Neutrophil (primary cell): ENCODE measurements around the gene ZC3H10.

Experiments
- H3K27ac ChIP-seq: fragments of 200-600 bp; sonication (generic); 2 replicates; pipeline ENCODE4 v1.5.1; 2016; ENCODE audit warnings: mild to moderate bottlenecking, moderate library complexity
- H3K27me3 ChIP-seq: fragments of 200-600 bp; sonication (generic); 2 replicates; pipeline ENCODE4 v1.6.0; 2016; ENCODE audit warnings: mild to moderate bottlenecking
- H3K36me3 ChIP-seq: fragments of 200-600 bp; sonication (generic); 2 replicates; pipeline ENCODE4 v1.5.1; 2017
- H3K4me1 ChIP-seq, 2 experiments: fragments of 200-600 bp in 1 of 2; sonication (generic) in 1 of 2; 1 replicate in 1 of 2; 2 replicates in 1 of 2; pipeline versions ENCODE4 v1.5.1 to v1.6.1; 2013 to 2016; ENCODE audit warnings: low read depth in 1 of 2, low read length in 1 of 2, mild to moderate bottlenecking in 1 of 2, moderate library complexity in 1 of 2; ENCODE audit not compliant: control insufficient read depth in 1 of 2, insufficient read depth in 1 of 2
- H3K4me3 ChIP-seq, 2 experiments: fragments of 200-600 bp in 1 of 2; sonication (generic) in 1 of 2; 1 replicate in 1 of 2; 2 replicates in 1 of 2; pipeline ENCODE4 v1.5.1; 2013 to 2016; ENCODE audit warnings: low read depth in 1 of 2, low read length in 1 of 2, mild to moderate bottlenecking in 1 of 2, moderate library complexity in 1 of 2
- H3K9me3 ChIP-seq: fragments of 200-600 bp; sonication (generic); 2 replicates; pipeline ENCODE4 v1.5.1; 2016
- TF ChIP-seq, protein P1 (sequence below): fragments of 200-600 bp; sonication (generic); IDR thresholded peaks from 2 replicates; pipeline ENCODE4 v1.5.1; 2016; ENCODE audit warnings: antibody characterized with exemption

ZC3H10 gene

DNA sequence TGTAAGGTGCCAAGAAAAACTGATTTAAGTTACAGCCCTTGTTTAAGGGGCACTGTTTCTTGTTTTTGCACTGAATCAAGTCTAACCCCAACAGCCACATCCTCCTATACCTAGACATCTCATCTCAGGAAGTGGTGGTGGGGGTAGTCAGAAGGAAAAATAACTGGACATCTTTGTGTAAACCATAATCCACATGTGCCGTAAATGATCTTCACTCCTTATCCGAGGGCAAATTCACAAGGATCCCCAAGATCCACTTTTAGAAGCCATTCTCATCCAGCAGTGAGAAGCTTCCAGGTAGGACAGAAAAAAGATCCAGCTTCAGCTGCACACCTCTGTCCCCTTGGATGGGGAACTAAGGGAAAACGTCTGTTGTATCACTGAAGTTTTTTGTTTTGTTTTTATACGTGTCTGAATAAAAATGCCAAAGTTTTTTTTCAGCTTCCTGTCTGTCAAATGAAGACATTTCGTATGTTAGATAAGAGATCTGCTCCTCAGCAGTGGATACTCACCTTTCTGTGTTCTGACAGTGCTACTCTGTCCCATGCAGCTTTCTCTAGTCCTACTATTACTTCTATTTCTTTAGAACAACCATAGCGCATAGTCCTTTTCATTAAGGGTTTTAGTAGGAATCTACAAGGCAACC is 14.9 kb upstream of the ZC3H10 start:
- H3K27ac ChIP-seq, result peak overlapping the region; percentile 83

DNA sequence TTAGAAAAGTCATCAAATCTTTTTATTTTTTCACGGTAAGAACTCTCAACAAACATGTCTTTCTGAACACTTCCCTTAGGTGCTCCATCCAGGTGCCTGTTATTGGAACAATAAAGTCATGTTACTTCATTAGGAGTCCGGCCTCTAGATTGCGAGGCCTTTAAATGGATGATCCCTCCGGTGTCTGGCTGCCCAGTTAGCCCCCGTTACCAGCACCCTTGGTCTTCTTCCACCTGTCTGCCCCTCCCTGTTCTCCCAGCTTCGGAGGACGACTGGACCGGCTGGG is 14.3 kb upstream of the ZC3H10 start:
- no peaks in the 10 kb centered on the region for H3K27me3 ChIP-seq
- H3K36me3 ChIP-seq, result peaks cover 8% of the 10 kb centered on the region
- H3K4me3 ChIP-seq, result peak overlapping the region; percentile 73 to 93
- TF ChIP-seq, protein P1, sequence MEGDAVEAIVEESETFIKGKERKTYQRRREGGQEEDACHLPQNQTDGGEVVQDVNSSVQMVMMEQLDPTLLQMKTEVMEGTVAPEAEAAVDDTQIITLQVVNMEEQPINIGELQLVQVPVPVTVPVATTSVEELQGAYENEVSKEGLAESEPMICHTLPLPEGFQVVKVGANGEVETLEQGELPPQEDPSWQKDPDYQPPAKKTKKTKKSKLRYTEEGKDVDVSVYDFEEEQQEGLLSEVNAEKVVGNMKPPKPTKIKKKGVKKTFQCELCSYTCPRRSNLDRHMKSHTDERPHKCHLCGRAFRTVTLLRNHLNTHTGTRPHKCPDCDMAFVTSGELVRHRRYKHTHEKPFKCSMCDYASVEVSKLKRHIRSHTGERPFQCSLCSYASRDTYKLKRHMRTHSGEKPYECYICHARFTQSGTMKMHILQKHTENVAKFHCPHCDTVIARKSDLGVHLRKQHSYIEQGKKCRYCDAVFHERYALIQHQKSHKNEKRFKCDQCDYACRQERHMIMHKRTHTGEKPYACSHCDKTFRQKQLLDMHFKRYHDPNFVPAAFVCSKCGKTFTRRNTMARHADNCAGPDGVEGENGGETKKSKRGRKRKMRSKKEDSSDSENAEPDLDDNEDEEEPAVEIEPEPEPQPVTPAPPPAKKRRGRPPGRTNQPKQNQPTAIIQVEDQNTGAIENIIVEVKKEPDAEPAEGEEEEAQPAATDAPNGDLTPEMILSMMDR, result no peak
- H3K9me3 ChIP-seq, result no peaks in the 10 kb centered on the region
- H3K27ac ChIP-seq, result peak overlapping the region; percentile 83
- peaks cover 16 to 21% of the 10 kb centered on the region in 2 experiments for H3K4me1 ChIP-seq

More for the DNA sequence above, 14.9 kb upstream of the ZC3H10 start:
- TF ChIP-seq, protein P1, result no peak
- H3K4me3 ChIP-seq, result peak overlapping the region; percentile 73 to 93
- H3K9me3 ChIP-seq, result no peaks in the 10 kb centered on the region
- H3K36me3 ChIP-seq, result peaks cover 3% of the 10 kb centered on the region
- H3K27me3 ChIP-seq, result no peaks in the 10 kb centered on the region
- H3K4me1 ChIP-seq, result peaks cover 16 to 21% of the 10 kb centered on the region in 2 experiments

DNA sequence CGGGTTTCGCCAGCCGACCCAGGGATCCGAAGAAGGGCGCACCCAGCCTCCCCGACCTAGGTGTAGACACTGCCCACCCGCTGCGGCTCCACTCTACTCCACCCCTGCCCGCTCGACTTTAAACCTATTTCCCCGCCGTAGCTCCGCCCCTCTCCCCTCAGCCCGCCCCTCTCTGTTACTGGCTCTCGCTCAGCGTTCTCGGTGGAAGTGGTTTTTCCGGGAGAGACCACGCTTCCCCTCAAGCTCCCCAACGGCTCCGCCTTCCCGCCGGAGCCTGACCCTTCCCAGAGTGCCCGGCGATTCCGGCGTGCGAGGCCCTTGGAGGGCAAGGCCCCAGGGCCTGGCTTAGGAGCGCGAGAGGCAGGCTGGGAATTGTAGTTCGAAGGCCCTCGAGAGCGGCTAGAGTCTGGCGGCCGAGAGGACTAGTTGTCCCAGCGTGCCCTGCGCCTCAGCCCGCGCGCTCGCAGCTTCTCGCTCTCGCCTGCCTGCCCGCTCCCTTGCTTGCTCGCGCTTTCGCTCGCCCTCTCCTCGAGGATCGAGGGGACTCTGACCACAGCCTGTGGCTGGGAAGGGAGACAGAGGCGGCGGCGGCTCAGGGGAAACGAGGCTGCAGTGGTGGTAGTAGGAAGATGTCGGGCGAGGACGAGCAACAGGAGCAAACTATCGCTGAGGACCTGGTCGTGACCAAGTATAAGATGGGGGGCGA is 13.8 kb upstream of the ZC3H10 start, which contains the start of gene PA2G4:
TSS of gene PA2G4 (plus strand) at position 451 of the 706 bp plus-strand sequence. CDS start at position 630, 179 bp downstream.
- H3K4me1 ChIP-seq, result peaks cover 16 to 21% of the 10 kb centered on the region in 2 experiments

DNA sequence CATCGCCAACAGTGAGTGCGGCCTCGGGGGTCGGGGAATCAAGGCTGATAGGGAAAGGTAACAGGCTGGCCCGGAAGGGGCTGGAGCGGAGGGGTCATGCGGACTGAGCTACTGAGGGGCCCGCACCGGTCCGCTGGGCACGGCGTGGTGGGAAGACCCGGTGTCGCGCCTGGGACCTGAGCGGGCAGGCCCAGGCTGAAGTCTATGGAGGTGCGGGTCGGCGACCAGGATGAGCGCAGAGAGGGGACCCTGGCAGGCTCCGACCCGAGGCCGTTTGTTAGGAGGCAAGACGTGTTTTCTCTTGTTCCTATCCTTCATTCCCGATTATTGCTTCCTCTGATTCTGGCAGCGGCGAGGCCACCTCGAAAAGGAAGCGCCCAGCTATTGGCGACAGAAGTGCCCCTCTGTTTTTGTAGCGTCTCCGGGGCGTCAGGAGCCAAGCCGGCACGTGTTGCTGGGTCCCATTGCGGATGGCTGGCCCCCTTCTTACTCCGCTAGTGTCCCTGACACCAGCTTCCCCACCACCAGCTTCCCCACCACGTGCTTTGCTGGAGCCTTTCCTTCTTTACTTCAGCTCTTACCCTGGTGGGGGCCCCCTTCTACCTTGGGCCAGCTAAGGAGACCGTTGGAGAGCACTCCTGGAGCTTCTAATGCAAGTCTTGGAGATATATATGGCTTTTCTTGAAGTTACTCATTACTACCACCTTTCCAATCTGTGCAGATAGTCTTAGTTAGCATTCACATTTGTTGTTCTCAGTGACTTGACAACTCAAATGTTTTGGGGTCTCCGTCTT is 13.1 kb upstream of the ZC3H10 start:
- peaks cover 14% of the 10 kb centered on the region for H3K36me3 ChIP-seq
- peak overlapping the region; percentile 73 to 93 for H3K4me3 ChIP-seq
- no peaks in the 10 kb centered on the region for H3K27me3 ChIP-seq
- H3K4me1 ChIP-seq, result peaks cover 16 to 21% of the 10 kb centered on the region in 2 experiments
- peak overlapping the region; percentile 83 for H3K27ac ChIP-seq
- TF ChIP-seq, protein P1, result no peak
- H3K9me3 ChIP-seq, result no peaks in the 10 kb centered on the region

More for the DNA sequence above, 13.8 kb upstream of the ZC3H10 start, which contains the start of gene PA2G4:
- Histone ChIP-seq H3K4me3 (peak within 1 kb of the TSS; percentile 73 to 93), H3K27me3 (no peaks in the 10 kb centered on the region), H3K36me3 (peaks cover 10% of the 10 kb centered on the region), H3K27ac (peak within 1 kb of the TSS; percentile 83), H3K9me3 (no peaks in the 10 kb centered on the region)
- TF ChIP-seq, protein P1, result peak; percentile 51

DNA sequence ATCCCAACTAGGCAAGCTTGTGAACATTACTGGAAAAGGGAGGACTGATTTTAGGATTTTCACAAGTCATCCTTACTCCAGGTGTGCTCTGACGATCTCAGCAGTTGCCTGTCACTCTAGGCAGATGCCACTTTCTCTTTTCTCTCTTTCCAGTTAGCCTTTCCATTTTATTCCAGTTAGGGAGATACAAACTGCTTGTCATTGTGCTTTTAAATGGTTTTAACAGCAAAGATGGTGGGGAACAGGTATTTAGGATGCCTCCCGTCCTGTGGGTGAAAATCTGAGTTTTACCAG is 12.5 kb upstream of the ZC3H10 start:
- Histone ChIP-seq H3K27ac (no peak overlapping the region), H3K9me3 (no peaks in the 10 kb centered on the region), H3K4me3 (peak overlapping the region; percentile 73 to 93), H3K27me3 (no peaks in the 10 kb centered on the region), H3K36me3 (peaks cover 20% of the 10 kb centered on the region), H3K4me1 (peaks cover 16 to 21% of the 10 kb centered on the region in 2 experiments)
- TF ChIP-seq, protein P1, result no peak
